CD4-positive, alpha-beta T cell treated with Interleukin-4 for 4 hours (primary cell): ENCODE data around the gene TRIM6.
A peak's percentile ranks its signal among the peaks of the same experiment; 100 is the strongest.
"Not testable (repeated sequence)": the region's sequence is repeated elsewhere in the genome, so short reads cannot be mapped to it uniquely, and the experiment has no call there.

Experiments used
- DNase-seq: peaks from one replicate; pipeline ENCODE4 v3.0.0-alpha.2; 2020

TRIM6 gene

DNA sequence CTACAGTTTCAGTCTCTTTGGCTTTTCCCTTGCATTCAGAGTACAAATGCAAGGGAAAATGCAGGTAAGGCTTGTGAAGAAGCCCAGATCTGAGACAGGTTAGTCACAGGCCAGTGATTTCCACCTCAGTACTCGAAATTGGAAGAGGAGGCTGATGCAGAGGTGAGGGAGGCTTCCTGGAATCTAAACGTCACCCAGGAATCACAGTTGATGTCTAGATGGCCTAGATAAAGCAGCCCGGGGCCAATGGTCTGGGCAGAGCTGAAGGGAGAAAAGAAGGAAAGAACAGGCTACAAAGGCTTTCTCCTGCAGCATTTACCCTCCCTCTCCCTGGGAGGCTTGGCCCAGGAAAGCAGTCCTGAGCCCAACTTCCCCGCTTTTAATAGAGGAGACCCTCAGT is 8.5 kb downstream of the TRIM6 start:
- no peak for DNase-seq

DNA sequence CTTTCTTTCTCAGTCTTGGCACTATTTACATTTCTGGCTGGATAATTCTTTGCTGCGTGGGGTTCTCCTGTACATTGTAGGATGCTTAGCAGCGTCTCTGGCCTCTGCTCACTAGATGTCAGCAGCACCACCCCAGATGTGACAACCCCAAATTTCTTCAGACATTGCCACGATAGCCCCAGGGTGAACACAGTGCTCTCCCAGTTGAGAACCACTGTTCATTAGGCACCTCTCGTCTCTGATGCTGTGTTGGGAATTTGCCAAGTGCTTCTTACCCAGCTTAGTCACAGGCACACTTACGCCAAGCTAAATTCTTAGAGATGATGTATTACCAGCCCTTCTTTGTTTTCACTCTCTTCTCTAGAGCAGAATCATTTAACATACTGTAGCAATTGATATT is 9.4 kb downstream of the TRIM6 start:
- DNase-seq = no peak

DNA sequence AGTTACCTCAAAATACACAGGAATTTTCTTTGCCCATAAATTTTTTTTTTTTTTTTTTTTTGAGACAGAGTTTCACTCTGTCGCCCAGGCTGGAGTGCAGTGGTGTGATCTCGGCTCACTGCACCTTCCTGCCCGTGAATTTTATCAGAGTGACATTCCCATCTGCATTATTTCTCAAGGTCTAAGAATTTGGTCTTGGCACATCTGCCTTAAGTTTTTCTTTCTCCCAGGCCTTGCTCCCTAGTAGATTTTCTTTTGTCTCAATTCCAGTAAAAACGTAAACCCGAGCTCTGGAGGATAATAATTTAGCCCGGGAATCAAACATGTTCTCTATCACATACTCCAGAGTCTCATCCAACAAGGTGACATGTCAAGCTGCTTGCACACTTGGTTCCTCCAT is 12.4 kb downstream of the TRIM6 start:
- DNase-seq = no peak

DNA sequence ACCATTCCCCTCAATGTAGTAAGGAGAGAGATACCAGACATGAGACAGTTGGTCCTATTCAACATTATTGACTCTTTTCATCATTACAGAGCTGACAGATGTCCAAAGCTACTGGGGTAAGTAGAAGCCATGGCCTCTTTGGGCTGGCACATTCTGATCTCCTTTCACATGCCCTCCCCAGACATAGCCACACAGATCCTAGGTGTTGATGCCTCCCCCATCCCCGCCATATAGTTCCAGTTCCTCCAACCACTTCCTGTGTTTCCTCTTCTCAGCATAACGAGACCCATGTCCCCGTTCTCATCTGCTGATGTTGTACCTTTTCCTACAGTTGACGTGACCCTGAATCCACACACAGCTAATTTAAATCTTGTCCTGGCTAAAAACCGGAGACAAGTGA is 14.0 kb downstream of the TRIM6 start:
- no peak for DNase-seq

DNA sequence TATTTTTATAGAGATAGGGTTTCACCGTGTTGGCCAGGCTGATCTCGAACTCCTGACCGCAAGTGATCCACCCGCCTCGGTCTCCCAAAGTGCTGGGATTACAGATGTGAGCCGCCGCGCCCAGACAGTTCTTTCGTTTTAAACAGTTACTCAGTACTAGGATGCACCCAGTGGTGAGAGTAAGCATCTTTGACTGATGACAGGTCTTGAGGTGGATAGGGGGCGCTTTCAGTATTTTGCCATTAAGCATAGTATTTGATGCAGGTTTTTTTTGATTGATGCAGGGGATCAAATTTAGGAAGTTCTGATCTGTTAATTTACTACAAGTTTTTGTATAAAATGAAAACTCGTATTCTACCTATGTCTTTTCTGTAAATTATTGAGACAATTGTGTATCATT is 15.2 kb downstream of the TRIM6 start:
- no peak for DNase-seq

DNA sequence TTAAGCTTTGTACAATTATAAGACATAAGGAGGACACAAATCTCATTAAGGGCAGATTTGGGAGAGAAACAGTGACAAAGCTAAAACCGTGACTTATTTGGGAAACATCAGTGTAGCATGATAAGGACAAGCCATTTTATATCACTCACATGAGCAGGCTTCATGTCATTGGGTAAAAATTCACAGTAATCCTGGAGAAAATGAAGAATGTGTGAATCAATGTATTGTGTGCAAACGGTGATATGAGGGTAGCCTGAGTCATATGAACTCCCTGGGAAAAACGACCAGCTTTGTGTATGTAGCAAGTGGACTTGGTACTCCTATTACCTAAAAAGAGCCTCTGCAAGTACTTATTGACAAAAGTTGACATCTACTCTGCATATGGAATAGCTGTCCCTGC is 22.4 kb downstream of the TRIM6 start:
- DNase-seq = no peak

DNA sequence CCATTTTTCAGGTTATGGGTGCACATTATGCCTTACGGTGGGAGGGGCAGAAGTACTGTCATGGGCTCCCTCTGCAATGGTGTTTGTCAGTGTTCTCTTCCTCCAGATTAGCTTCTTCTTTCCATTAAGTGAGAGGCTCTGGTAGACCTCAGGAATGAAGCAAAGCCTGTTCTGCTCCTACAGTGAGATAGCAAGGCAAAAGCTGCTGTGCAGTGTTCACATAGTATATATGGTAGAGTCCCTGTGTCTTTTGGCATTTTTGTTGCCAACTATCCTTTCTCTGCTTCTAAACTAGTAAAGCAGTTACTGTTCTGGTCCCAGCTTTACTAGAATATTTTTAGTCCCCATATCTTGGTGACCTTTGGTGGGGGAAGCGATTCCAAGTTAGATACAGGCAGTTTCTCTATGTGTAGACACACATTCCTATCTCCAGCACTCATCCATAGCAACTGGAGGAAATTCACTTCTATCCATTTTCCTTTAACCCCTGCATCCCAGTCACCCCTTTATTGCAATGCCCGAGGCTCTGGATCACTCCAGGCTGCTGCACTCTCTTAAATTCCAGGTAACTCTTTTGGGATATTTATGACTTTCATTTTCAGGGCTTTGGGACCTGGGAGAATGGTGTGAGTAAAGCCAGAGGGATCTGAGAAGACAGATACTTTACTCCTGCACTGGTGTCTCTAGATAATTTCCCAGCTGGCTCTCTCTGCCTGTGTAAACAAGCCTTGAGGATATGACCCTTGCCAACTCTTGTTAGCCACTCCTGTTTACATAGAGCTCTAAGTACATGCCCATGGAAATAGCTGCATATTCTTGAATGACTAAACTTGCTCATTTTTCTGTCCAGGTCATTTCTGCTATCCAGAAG is 24.4 kb downstream of the TRIM6 start:
- no peak for DNase-seq

DNA sequence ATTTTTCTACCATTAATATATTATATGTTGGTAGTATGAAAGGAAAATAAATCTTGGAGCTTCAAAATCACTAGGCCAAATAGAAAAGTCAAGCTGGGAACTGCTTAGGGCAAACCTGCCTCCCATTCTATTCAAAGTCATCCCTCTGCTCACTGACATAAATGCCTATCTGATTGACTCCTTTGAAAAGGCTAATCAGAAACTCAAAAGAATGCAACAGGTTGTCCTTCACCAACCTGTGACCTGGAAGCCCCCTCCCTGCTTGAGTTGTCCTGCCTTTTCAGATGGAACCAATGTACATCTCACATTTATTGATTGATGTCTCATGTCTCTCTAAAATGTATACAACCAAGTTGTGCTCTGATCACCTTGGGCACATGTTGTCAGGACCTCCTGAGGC is 25.1 kb downstream of the TRIM6 start:
- DNase-seq = no peak

DNA sequence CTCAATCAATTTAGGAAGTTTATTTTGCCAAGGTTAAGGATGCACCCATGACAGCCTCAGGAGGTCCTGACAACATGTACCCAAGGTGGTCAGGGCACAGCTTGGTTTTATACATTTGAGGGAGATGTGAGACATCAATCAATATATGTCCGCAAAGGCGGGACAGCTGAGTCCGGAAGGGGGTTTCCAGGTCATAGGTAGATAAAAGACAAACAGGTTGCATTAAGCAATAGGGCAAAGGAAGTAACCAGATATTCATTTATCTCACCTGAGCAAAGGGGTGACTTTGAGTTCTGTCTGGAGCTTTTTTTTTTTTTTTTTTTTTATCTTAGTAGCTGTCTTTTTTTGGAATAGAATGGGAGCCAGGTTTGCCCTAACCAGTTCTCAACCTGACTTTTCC is 26.4 kb downstream of the TRIM6 start:
- DNase-seq = no peak

DNA sequence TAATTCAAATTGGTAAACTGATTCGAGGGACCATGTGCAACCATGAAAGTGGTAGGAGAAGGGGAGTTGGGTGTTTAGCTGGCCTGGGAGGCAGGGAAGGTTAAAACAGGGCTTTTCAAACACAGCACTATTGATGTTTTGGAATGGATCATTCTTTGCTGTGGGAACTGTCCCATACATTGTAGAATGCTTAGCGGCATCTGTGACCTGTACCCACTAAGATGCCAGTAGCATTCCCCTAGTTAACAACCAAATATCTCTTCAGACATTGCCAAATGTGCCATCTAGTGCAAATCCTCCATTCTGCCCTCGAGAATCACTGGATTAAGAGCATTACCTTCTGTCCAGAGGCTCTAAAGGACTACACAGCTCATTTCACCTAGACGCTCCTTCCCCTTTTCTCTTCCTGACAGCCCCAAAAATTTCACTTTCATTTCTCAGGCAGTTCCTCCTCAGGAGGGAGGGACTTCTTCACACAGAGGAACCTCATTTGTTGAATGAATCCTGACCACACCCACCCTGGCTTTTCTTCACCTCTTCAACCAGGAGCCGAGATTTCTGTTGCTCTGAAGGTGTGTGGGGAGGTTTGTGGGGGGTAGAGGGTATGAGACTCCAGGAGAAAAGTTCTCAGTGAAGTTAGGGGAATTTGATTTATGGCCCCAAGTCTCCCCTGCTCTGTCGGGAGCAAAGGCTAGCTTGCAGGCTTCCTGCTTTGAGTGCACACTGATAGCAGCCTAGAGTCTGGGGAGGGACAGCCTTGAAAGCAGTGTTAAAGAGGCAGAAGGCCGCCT is 28.2 kb downstream of the TRIM6 start, which contains the start of gene TRIM34:
TSS of gene TRIM34 (plus strand) at position 513 of the 791 bp plus-strand sequence. CDS start 7,331 bp downstream, outside the sequence.
- DNase-seq = peak; percentile 81

DNA sequence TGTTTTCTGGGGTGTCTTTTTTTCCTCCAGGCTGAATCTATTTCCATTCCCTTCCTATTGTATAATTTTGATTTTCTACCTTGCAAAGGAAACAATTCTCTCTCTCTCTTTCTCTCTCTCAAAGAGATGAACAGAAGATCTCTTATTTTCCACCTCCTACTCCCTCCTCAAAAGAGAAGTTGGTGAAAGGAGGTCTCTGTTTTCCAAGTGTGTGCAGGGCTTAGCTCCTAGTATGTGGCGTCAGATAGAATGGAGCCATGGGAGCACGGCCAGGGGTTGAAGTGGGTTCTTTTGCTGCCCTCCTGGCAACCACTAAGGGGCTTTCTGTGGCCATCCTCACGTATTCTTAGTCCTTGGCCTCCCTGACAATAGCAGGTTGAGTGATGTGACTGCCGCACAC is 28.8 kb downstream of the TRIM6 start:
- DNase-seq = no peak

DNA sequence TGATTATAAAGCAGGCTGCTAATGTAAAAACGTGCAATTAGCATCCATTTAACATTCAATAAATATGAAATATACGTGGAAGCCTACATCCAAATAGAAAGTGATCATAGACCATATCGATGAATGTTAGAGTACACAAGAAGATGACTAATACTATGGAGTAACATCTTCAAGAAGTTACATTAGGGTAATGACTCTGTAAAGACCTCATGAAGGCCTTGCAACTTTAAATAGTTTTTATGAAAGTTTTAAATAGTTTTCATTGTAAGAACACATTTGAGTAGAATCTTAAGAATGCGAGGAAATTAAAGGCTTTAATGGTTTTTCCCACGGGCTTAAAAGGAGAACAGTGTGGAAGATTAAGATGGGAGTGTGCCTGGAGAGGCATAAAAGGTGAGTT is 29.8 kb downstream of the TRIM6 start:
- no peak for DNase-seq

DNA sequence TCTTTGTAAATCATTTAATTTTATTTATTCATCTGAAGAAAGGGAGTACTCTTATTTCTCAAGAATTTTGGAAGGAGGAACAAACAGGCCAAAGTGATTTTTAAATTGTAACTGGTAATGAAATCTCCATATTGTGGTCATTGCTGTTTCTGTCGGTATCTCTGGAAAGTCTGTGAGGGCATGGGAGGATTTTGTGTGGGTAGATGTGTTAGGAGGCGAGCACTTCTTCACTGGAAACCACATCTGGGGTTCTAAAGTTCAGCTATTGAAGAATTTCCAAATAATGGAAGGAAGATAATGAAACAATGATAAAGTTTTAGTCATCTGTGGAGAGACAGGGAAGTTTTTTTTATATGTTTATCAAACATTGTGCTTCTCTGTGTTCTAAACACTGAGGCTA is 35.0 kb downstream of the TRIM6 start:
- DNase-seq = no peak

DNA sequence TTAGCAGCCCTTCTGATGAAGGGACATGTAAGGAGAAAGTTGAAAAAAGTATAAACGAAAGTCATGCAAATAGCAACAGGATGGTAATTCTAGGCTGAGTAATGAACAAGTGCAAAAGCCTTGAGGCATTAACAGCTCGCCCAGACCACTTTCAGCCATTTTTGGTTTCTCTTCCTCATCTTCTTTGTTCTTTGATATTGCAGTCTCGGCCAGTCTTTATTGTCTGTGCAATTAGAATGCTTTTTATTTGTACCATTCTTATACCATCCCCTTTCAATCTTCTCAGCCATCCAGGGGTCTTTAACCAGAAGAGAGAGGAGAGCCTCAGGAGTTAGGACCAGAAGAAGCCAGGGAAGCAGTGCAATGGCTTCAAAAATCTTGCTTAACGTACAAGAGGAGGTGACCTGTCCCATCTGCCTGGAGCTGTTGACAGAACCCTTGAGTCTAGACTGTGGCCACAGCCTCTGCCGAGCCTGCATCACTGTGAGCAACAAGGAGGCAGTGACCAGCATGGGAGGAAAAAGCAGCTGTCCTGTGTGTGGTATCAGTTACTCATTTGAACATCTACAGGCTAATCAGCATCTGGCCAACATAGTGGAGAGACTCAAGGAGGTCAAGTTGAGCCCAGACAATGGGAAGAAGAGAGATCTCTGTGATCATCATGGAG is 35.7 kb downstream of the TRIM6 start:
- DNase-seq = no peak

DNA sequence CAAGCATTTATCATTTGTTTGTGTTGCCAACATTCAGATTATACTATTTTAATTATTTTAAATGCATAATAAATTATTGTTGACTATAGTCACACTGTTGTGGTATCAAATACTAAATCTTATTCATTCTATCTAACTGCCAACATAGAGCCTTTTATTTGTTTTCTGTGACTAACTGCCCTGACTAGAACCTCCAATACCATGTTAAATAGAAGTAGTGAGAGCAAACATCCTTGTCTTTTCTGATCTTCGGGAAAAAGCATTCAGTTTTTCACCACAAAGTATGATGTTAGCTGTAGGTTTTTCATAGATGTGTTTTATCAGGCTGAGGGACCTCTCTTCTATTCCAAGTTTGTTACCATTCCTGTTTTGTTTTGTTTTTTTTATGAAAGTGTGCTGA is 43.5 kb downstream of the TRIM6 start:
- DNase-seq = no peak

DNA sequence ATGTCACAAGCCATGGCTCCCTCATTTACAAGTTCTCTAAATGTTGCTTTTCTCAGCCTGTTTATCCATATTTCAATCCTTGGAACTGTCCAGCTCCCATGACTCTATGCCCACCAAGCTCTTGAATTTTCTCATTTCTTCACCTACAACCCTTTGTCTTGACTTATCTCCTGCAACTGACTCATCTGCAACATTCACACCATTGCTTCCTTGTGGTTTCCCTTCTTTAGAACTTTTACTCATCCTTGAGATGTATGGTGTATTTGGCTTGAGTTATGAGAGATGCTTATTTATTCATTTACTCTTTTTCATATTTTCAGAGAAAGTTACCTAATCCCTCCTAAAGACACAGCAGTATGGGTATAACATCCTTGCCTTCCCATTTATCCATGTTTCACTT is 47.1 kb downstream of the TRIM6 start:
- no peak for DNase-seq

DNA sequence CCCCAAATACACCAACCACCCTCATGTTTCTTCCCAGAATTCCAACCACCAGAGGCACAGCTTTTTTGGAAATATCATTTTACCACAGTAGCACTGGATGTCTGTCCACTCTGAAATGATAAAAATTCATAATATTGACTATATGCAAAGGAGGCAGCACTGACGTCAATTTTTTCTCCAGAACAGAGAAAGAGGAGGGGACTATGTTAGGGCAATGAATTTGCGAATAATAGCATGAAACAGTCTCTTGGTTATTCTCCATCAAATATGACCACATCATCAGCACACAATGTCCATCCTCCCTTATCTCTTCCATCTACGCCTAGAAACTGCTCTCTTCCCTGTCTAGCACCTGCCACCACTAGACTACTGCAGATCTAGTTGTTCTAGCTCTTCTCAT is 49.7 kb downstream of the TRIM6 start:
- no peak for DNase-seq

DNA sequence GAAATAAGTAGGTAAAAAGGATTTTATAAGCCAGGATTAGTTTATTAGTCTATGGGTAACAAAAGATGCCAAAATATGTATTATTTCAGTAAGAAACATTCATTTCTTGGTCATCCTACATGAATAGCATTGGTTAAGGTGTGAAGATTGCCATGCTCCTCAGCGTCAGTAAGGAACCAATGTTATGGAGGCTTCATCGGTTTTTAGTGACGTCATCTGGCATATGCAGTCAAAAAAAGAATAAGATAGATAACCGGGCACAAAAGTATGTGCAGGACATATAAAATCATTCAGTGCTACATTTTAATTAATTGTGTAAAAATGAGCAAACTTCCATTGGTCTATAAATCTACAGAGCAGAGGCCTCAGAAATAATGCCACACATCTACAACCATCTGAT is 59.0 kb downstream of the TRIM6 start:
- no peak for DNase-seq

DNA sequence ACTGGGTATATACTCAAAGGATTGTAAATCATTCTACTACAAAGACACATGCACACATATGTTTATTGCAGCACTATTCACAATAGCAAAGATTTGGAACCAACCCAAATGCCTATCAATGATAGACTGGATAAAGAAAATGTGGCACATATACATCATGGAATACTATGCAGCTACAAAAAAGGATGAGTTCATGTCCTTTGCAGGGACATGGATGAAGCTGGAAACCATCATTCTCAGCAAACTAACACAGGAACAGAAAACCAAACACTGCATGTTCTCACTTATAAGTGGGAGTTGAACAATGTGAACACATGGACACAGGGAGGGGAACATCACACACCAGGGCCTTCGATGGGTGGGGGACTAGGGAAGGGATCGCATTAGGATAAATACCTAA is 60.5 kb downstream of the TRIM6 start:
- DNase-seq = not testable (repeated sequence)

DNA sequence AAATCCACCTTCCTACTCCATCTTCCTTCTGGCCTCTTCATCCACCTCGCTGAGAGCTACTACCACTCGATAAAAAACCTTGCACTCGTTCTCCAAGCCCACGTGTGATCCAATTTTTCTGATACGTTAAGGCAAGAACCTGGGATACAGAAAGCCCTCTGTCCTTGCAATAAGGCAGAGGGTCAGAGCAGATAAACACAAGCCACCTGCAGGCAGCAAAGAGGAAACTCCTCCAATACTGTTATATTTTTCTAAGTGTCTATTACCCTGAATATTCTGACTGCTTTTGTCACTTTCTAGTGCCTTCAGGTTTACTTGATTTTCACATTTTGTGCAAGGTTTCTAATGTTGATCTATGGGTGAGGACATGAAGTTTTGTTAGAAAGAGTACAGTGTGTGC is 61.9 kb downstream of the TRIM6 start:
- DNase-seq = no peak
